Measurements from ENCODE around the gene PLAU.

Gene PLAU

DNA sequence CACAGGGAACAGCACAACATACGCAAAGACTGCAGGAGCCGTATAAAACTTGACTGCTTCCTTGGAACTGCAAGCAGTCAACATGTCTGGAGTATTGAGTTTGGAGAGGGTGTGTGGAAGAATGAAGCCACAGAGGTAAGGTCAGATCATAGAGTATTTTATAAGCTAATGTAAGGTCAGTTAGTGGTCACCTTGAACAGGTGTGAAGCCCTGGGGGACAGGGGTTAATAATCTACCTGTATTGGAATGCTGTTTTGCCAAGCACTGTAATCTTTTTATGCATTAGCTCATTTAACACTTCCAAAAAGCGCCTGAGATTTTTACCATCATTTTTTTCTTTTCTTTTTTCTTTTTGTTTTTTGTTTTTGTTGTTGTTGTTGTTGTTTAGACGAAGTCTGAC lies 23.1 kb downstream of the PLAU start:
- H3K79me2 ChIP-seq (ENCODE audit: low read length) = no peaks in the 10 kb centered on the region
- H3K27ac ChIP-seq (ENCODE audit: low read length) = no peak overlapping the region
- no peaks in the 10 kb centered on the region for H3K36me3 ChIP-seq (replicated peaks; ENCODE audit: low read depth, low read length)
- H3K4me3 ChIP-seq (ENCODE audit: low read length) = no peak overlapping the region
- no peak overlapping the region for H3K4me2 ChIP-seq (ENCODE audit: low read length)
- H3K4me1 ChIP-seq (ENCODE audit: low read length) = peaks cover 27% of the 10 kb centered on the region
- H3K27me3 ChIP-seq (ENCODE audit: low read depth, low read length) = no peaks in the 10 kb centered on the region
- H4K20me1 ChIP-seq (ENCODE audit: insufficient read depth, low read length) = no peaks in the 10 kb centered on the region
- no peak overlapping the region for H2AFZ ChIP-seq (ENCODE audit: low read depth, low read length)
- H3K9me3 ChIP-seq (ENCODE audit: insufficient read depth, low read length) = no peaks in the 10 kb centered on the region
- no peak for TF ChIP-seq EZH2phosphoT487 (IDR thresholded peaks at IDR 0.05; ENCODE audit: low read depth)
- TF ChIP-seq, protein P1, sequence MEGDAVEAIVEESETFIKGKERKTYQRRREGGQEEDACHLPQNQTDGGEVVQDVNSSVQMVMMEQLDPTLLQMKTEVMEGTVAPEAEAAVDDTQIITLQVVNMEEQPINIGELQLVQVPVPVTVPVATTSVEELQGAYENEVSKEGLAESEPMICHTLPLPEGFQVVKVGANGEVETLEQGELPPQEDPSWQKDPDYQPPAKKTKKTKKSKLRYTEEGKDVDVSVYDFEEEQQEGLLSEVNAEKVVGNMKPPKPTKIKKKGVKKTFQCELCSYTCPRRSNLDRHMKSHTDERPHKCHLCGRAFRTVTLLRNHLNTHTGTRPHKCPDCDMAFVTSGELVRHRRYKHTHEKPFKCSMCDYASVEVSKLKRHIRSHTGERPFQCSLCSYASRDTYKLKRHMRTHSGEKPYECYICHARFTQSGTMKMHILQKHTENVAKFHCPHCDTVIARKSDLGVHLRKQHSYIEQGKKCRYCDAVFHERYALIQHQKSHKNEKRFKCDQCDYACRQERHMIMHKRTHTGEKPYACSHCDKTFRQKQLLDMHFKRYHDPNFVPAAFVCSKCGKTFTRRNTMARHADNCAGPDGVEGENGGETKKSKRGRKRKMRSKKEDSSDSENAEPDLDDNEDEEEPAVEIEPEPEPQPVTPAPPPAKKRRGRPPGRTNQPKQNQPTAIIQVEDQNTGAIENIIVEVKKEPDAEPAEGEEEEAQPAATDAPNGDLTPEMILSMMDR (IDR thresholded peaks at IDR 0.05; ENCODE audit: low read depth, low read length) = no peak
- H3K9ac ChIP-seq (ENCODE audit: low read length) = no peak overlapping the region

- H3K4me3 ChIP-seq (ENCODE audit: low read length) = no peak overlapping the region
- no peaks in the 10 kb centered on the region for H3K27me3 ChIP-seq (ENCODE audit: low read depth, low read length)
- no peak overlapping the region for H3K27ac ChIP-seq (ENCODE audit: low read length)
- H2AFZ ChIP-seq (ENCODE audit: low read depth, low read length) = no peak overlapping the region
- no peaks in the 10 kb centered on the region for H4K20me1 ChIP-seq (ENCODE audit: insufficient read depth, low read length)
- no peaks in the 10 kb centered on the region for H3K9me3 ChIP-seq (ENCODE audit: insufficient read depth, low read length)
- H3K4me2 ChIP-seq (ENCODE audit: low read length) = no peak overlapping the region
- H3K36me3 ChIP-seq (replicated peaks; ENCODE audit: low read depth, low read length) = no peaks in the 10 kb centered on the region
- H3K79me2 ChIP-seq (ENCODE audit: low read length) = no peaks in the 10 kb centered on the region
- H3K4me1 ChIP-seq (ENCODE audit: low read length) = peaks cover 24% of the 10 kb centered on the region
- H3K9ac ChIP-seq (ENCODE audit: low read length) = no peak overlapping the region
- TF ChIP-seq EZH2phosphoT487 (IDR thresholded peaks at IDR 0.05; ENCODE audit: low read depth) = no peak
- TF ChIP-seq, protein P1 (IDR thresholded peaks at IDR 0.05; ENCODE audit: low read depth, low read length) = no peak
Measured at GRCh38 chr10:73935895-73936294, 25.0 kb downstream of the PLAU start.

DNA sequence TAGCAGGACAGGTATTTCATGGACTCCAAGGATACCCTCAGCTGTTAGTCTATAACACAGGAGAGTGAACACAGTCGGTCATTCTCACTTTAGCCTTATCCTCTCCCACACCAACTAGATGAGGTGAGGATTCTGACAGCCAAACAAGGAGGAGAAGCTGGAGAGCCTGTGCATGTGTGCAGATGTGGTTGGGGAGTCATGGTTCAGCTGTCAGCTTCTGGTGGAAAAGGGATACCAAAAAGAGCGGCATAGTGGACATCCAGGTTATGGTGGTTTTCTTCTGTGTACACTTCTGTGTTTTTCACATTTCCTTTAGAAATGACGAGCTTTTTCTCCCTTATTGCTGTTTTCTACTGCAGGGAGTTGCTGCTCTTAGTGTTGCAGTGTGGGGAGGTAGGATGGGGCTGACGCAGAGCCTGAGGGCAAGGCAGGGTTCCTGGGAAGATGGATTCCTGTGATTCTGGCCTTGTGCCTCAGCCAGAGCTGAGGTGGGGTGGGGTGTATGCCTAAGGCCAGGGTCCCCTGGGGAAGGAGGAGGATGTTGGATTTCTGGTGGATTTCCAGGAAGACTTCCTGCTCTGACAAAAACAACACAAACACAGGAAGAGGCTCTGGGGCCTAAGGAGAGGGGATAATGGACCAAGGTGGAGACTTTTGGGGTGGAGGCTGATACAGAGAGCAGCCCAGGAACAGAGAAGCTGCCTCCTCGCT lies 26.6 kb downstream of the PLAU start:
- no peak overlapping the region for H3K4me3 ChIP-seq (ENCODE audit: low read length)
- no peak overlapping the region for H3K4me2 ChIP-seq (ENCODE audit: low read length)
- peaks cover 11% of the 10 kb centered on the region for H3K4me1 ChIP-seq (ENCODE audit: low read length)
- H3K27ac ChIP-seq (ENCODE audit: low read length) = no peak overlapping the region
- no peaks in the 10 kb centered on the region for H3K36me3 ChIP-seq (replicated peaks; ENCODE audit: low read depth, low read length)
- H3K9ac ChIP-seq (ENCODE audit: low read length) = no peak overlapping the region
- H2AFZ ChIP-seq (ENCODE audit: low read depth, low read length) = no peak overlapping the region
- TF ChIP-seq, protein P1 (IDR thresholded peaks at IDR 0.05; ENCODE audit: low read depth, low read length) = no peak
- no peak for TF ChIP-seq EZH2phosphoT487 (IDR thresholded peaks at IDR 0.05; ENCODE audit: low read depth)
- H3K79me2 ChIP-seq (ENCODE audit: low read length) = no peaks in the 10 kb centered on the region
- H3K27me3 ChIP-seq (ENCODE audit: low read depth, low read length) = no peaks in the 10 kb centered on the region
- H3K9me3 ChIP-seq (ENCODE audit: insufficient read depth, low read length) = no peaks in the 10 kb centered on the region
- no peaks in the 10 kb centered on the region for H4K20me1 ChIP-seq (ENCODE audit: insufficient read depth, low read length)

GRCh38 chr10:73940634-73941221 lies 29.8 kb downstream of the PLAU start:
- no peaks in the 10 kb centered on the region for H3K79me2 ChIP-seq (ENCODE audit: low read length)
- H3K4me1 ChIP-seq (ENCODE audit: low read length) = 0 out of 2 replicates have a peak, but pooled peaks cover 5% of the 10 kb centered on the region
- no peak overlapping the region for H3K27ac ChIP-seq (ENCODE audit: low read length)
- TF ChIP-seq, protein P1 (IDR thresholded peaks at IDR 0.05; ENCODE audit: low read depth, low read length) = peak; percentile 80
- no peak for TF ChIP-seq EZH2phosphoT487 (IDR thresholded peaks at IDR 0.05; ENCODE audit: low read depth)
- peak overlapping the region; percentile 70 for H3K4me3 ChIP-seq (ENCODE audit: low read length)
- no peaks in the 10 kb centered on the region for H3K36me3 ChIP-seq (replicated peaks; ENCODE audit: low read depth, low read length)
- no peaks in the 10 kb centered on the region for H3K9me3 ChIP-seq (ENCODE audit: insufficient read depth, low read length)
- H3K27me3 ChIP-seq (ENCODE audit: low read depth, low read length) = no peaks in the 10 kb centered on the region
- H4K20me1 ChIP-seq (ENCODE audit: insufficient read depth, low read length) = no peaks in the 10 kb centered on the region
- H3K4me2 ChIP-seq (ENCODE audit: low read length) = peak overlapping the region; percentile 86
- H3K9ac ChIP-seq (ENCODE audit: low read length) = peak overlapping the region; percentile 46; the same call in 1 of the 2 replicates
- peak overlapping the region; percentile 71 for H2AFZ ChIP-seq (ENCODE audit: low read depth, low read length)
